Measurements from ENCODE around the gene IL15RA.
A peak's percentile ranks its signal among the peaks of the same experiment; 100 is the strongest.

IL15RA gene

DNA sequence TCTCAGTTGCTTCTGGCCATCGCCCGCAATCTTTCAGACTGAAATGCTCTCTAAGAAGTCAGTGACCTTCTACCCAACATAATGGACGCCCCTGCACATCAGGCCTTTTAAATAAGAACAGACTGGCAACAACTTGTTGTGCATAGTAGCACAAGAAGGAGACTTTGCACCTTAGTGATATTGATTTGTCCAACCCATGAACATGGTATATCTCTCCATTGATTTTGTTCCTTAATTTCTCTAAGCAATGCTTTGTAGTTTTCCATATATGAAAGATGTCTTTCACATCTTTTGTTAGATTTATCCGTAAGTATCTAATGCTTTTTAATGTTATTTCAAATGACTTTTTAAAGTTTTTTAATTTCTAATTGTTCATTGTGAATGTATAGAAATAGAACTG lies 4.3 kb downstream of the IL15RA start:
- H4K8ac ChIP-seq (ENCODE audit: low read depth, low read length), result no peak overlapping the region
- no peak overlapping the region for H2BK120ac ChIP-seq (ENCODE audit: insufficient read depth, low read length, poor library complexity)
- H4K12ac ChIP-seq (ENCODE audit: low read depth, low read length), result no peak overlapping the region
- no peak overlapping the region for H2BK5ac ChIP-seq (ENCODE audit: low read depth, low read length, poor library complexity)
- no peaks in the 10 kb centered on the region for H3K36me3 ChIP-seq (ENCODE audit: control insufficient read depth in 1 of 2, insufficient read depth in 2 of 2, low read length in 2 of 2)
- peaks cover 21% of the 10 kb centered on the region for H3K27me3 ChIP-seq (ENCODE audit: insufficient read depth, low read length)
- H3K27ac ChIP-seq (ENCODE audit: low read depth, low read length), result no peak overlapping the region
- no peak for DNase-seq
- H3K79me1 ChIP-seq (ENCODE audit: low read length), result no peaks in the 10 kb centered on the region
- H3K79me2 ChIP-seq (ENCODE audit: control insufficient read depth, insufficient read depth, low read length, poor library complexity), result no peaks in the 10 kb centered on the region
- peaks cover 6 to 7% of the 10 kb centered on the region in 2 experiments for H3K4me1 ChIP-seq (ENCODE audit: control insufficient read depth in 1 of 2, insufficient read depth in 2 of 2, low read length in 2 of 2)
- H2BK12ac ChIP-seq (ENCODE audit: low read length), result no peak overlapping the region
- H3K23ac ChIP-seq (ENCODE audit: low read length), result no peak overlapping the region
- no peak overlapping the region for H3K14ac ChIP-seq (ENCODE audit: low read length)
- H3K4ac ChIP-seq (ENCODE audit: low read depth, low read length), result no peak overlapping the region
- no peak overlapping the region for H3K9ac ChIP-seq (ENCODE audit: low read length)
- H3K9me3 ChIP-seq (ENCODE audit: insufficient read depth, low read depth, low read length), result no peaks in the 10 kb centered on the region
- WGBS (ENCODE audit: extremely low coverage, insufficient coverage, insufficient read length), result no CpG with 5 or more reads among the region's 4 CpGs
- H3K4me2 ChIP-seq (ENCODE audit: low read length), result no peak overlapping the region
- no peak overlapping the region for H4K91ac ChIP-seq (ENCODE audit: low read depth, low read length)
- H2AK5ac ChIP-seq (ENCODE audit: low read length), result no peak overlapping the region
- no peak overlapping the region for H2AFZ ChIP-seq (ENCODE audit: insufficient read depth, low read length, poor library complexity)
- no peak overlapping the region for H3K4me3 ChIP-seq (ENCODE audit: low read depth, low read length)
- H3K18ac ChIP-seq (ENCODE audit: low read length), result no peak overlapping the region

DNA sequence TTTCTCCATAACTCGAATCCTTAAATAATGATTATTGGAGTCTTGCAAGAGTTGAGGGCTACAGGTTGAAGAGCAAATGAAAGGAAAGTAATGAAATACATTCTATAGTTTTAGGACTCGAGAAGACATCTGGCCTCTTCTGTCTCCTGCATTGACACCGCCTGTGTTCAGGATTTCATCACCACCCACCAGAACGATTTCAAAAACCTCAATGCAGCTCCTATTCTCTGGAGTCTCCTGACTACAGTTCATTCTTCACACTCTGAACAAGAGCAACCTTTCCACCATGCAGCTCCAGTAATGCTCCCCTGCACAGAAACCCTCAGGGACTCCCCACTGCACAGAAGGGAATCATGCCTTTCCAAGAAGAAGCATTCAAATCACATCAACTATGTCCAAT lies 5.5 kb downstream of the IL15RA start:
- no peak overlapping the region for H4K12ac ChIP-seq (ENCODE audit: low read depth, low read length)
- H2BK12ac ChIP-seq (ENCODE audit: low read length), result no peak overlapping the region
- no peaks in the 10 kb centered on the region for H3K36me3 ChIP-seq (ENCODE audit: control insufficient read depth in 1 of 2, insufficient read depth in 2 of 2, low read length in 2 of 2)
- no peak for DNase-seq
- H3K4me1 ChIP-seq (ENCODE audit: control insufficient read depth in 1 of 2, insufficient read depth in 2 of 2, low read length in 2 of 2), result peaks cover 2% of the 10 kb centered on the region in 2 experiments
- no peak overlapping the region for H3K14ac ChIP-seq (ENCODE audit: low read length)
- H4K8ac ChIP-seq (ENCODE audit: low read depth, low read length), result no peak overlapping the region
- H3K9me3 ChIP-seq (ENCODE audit: insufficient read depth, low read depth, low read length), result no peaks in the 10 kb centered on the region
- no peak overlapping the region for H3K9ac ChIP-seq (ENCODE audit: low read length)
- H3K4me2 ChIP-seq (ENCODE audit: low read length), result no peak overlapping the region
- H3K79me1 ChIP-seq (ENCODE audit: low read length), result no peaks in the 10 kb centered on the region
- peaks cover 10% of the 10 kb centered on the region for H3K27me3 ChIP-seq (ENCODE audit: insufficient read depth, low read length)
- no peak overlapping the region for H3K18ac ChIP-seq (ENCODE audit: low read length)
- no peak overlapping the region for H4K91ac ChIP-seq (ENCODE audit: low read depth, low read length)
- no peak overlapping the region for H2AFZ ChIP-seq (ENCODE audit: insufficient read depth, low read length, poor library complexity)
- H3K79me2 ChIP-seq (ENCODE audit: control insufficient read depth, insufficient read depth, low read length, poor library complexity), result no peaks in the 10 kb centered on the region
- H3K4me3 ChIP-seq (ENCODE audit: low read depth, low read length), result no peak overlapping the region
- WGBS (ENCODE audit: extremely low coverage, insufficient coverage, insufficient read length), result no CpG with 5 or more reads among the region's 4 CpGs
- no peak overlapping the region for H2AK5ac ChIP-seq (ENCODE audit: low read length)
- H3K23ac ChIP-seq (ENCODE audit: low read length), result no peak overlapping the region
- H2BK5ac ChIP-seq (ENCODE audit: low read depth, low read length, poor library complexity), result no peak overlapping the region
- H3K27ac ChIP-seq (ENCODE audit: low read depth, low read length), result no peak overlapping the region
- H2BK120ac ChIP-seq (ENCODE audit: insufficient read depth, low read length, poor library complexity), result no peak overlapping the region
- no peak overlapping the region for H3K4ac ChIP-seq (ENCODE audit: low read depth, low read length)

DNA sequence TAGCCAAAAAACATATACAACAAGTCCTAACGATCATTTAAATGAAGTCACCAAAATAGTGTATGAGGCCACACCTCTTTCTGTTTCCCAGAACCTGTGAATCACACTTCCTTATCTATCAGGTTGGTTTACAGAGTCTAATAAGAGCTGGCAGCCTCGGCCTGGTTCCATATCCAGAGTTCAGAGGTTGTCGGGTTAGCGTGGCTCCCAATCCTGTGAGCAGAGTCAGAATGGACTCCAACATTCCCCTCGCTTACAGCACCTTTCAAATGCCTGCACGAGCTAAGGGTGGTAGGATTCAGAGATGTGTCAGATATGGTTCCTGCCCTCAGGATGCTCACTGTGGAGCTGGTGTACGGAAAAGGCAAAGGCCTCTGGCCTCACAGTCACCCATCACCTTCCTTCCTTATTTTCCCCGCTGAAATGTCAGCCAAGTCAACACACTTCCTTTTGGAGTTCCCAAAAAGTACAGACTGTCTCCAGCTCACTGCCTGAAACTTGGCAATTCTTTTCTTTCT lies 6.0 kb downstream of the IL15RA start:
- WGBS (ENCODE audit: extremely low coverage, insufficient coverage, insufficient read length), result no CpG with 5 or more reads among the region's 8 CpGs
- no peak overlapping the region for H3K4me2 ChIP-seq (ENCODE audit: low read length)

DNA sequence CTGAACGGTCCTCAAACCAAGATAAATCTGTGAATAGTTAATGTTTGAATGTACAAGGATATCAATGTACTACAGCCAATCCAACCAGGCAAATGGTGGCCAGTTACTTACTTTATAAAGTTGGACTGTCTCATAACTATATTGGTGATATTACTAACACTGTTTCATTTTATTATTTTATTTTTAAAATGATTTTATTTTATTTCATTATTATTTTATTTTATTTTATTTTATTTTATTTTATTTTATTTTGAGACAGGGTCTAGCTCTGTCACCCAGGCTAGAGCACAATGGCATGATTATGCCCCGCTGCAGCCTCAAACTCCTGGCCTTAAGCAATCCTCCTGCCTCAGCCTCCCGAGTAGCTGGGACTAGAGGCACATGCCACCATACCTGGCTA lies 6.8 kb downstream of the IL15RA start:
- Histone ChIP-seq H4K8ac (ENCODE audit: low read depth, low read length) (no peak overlapping the region), H3K36me3 (ENCODE audit: control insufficient read depth in 1 of 2, insufficient read depth in 2 of 2, low read length in 2 of 2) (no peaks in the 10 kb centered on the region), H3K4me2 (ENCODE audit: low read length) (no peak overlapping the region), H3K4ac (ENCODE audit: low read depth, low read length) (no peak overlapping the region), H3K79me2 (ENCODE audit: control insufficient read depth, insufficient read depth, low read length, poor library complexity) (no peaks in the 10 kb centered on the region), H3K14ac (ENCODE audit: low read length) (no peak overlapping the region), H3K9ac (ENCODE audit: low read length) (no peak overlapping the region), H3K79me1 (ENCODE audit: low read length) (no peaks in the 10 kb centered on the region), H3K18ac (ENCODE audit: low read length) (no peak overlapping the region), H4K91ac (ENCODE audit: low read depth, low read length) (no peak overlapping the region), H3K4me1 (ENCODE audit: control insufficient read depth in 1 of 2, insufficient read depth in 2 of 2, low read length in 2 of 2) (no peaks in the 10 kb centered on the region), H3K27ac (ENCODE audit: low read depth, low read length) (no peak overlapping the region), H2AK5ac (ENCODE audit: low read length) (no peak overlapping the region), H3K9me3 (ENCODE audit: insufficient read depth, low read depth, low read length) (no peaks in the 10 kb centered on the region), H3K27me3 (ENCODE audit: insufficient read depth, low read length) (no peaks in the 10 kb centered on the region), H2BK120ac (ENCODE audit: insufficient read depth, low read length, poor library complexity) (no peak overlapping the region), H4K12ac (ENCODE audit: low read depth, low read length) (no peak overlapping the region), H2BK12ac (ENCODE audit: low read length) (no peak overlapping the region), H2AFZ (ENCODE audit: insufficient read depth, low read length, poor library complexity) (no peak overlapping the region), H2BK5ac (ENCODE audit: low read depth, low read length, poor library complexity) (no peak overlapping the region), H3K4me3 (ENCODE audit: low read depth, low read length) (no peak overlapping the region), H3K23ac (ENCODE audit: low read length) (no peak overlapping the region)
- DNase-seq, result no peak
- WGBS (ENCODE audit: extremely low coverage, insufficient coverage, insufficient read length), result no CpG with 5 or more reads among the region's 3 CpGs

More for the DNA sequence above, 6.0 kb downstream of the IL15RA start:
- Histone ChIP-seq H3K9me3 (ENCODE audit: insufficient read depth, low read depth, low read length) (no peaks in the 10 kb centered on the region), H3K9ac (ENCODE audit: low read length) (no peak overlapping the region), H3K18ac (ENCODE audit: low read length) (no peak overlapping the region), H2BK12ac (ENCODE audit: low read length) (no peak overlapping the region), H3K27me3 (ENCODE audit: insufficient read depth, low read length) (peaks cover 4% of the 10 kb centered on the region), H3K4me3 (ENCODE audit: low read depth, low read length) (no peak overlapping the region), H2AK5ac (ENCODE audit: low read length) (no peak overlapping the region), H2BK5ac (ENCODE audit: low read depth, low read length, poor library complexity) (no peak overlapping the region), H2AFZ (ENCODE audit: insufficient read depth, low read length, poor library complexity) (no peak overlapping the region), H3K36me3 (ENCODE audit: control insufficient read depth in 1 of 2, insufficient read depth in 2 of 2, low read length in 2 of 2) (no peaks in the 10 kb centered on the region), H2BK120ac (ENCODE audit: insufficient read depth, low read length, poor library complexity) (no peak overlapping the region), H4K91ac (ENCODE audit: low read depth, low read length) (no peak overlapping the region), H4K12ac (ENCODE audit: low read depth, low read length) (no peak overlapping the region), H3K79me1 (ENCODE audit: low read length) (no peaks in the 10 kb centered on the region), H3K4me1 (ENCODE audit: control insufficient read depth in 1 of 2, insufficient read depth in 2 of 2, low read length in 2 of 2) (no peaks in the 10 kb centered on the region), H3K4ac (ENCODE audit: low read depth, low read length) (no peak overlapping the region), H3K79me2 (ENCODE audit: control insufficient read depth, insufficient read depth, low read length, poor library complexity) (no peaks in the 10 kb centered on the region), H4K8ac (ENCODE audit: low read depth, low read length) (no peak overlapping the region), H3K14ac (ENCODE audit: low read length) (no peak overlapping the region), H3K23ac (ENCODE audit: low read length) (no peak overlapping the region), H3K27ac (ENCODE audit: low read depth, low read length) (no peak overlapping the region)
- DNase-seq, result peak in 1 of 2 donors; percentile 18

Measured in trophoblast cell (in vitro differentiated cells and primary cell).